Gastrocnemius medialis (tissue), 4 donors: ENCODE results near the gene CMIP.

Experiments
- POLR2A ChIP-seq, 2 donors: fragments of 450-650 bp; IDR thresholded peaks; one replicate each; pipeline ENCODE4 v1.6.1; 2017; ENCODE audit warnings: antibody characterized with exemption in 2 of 2, mild to moderate bottlenecking in 2 of 2, moderate library complexity in 2 of 2
- TF ChIP-seq, protein P1 (sequence below), 5 experiments: fragments of 450-650 bp in 3 of 5; fragments of 200-600 bp in 2 of 5; sonication (generic) in 2 of 5; IDR thresholded peaks in 4 of 5; conservative IDR thresholded peaks in 1 of 5; 1 replicate in 4 of 5; 2 replicates in 1 of 5; pipeline ENCODE4 v1.5.1; 2016 to 2019; ENCODE audit warnings: antibody characterized with exemption in 5 of 5, mild to moderate bottlenecking in 3 of 5, moderate library complexity in 3 of 5

GRCh38 chr16:81556715-81557284 is 112.2 kb downstream of the CMIP start:
- TF ChIP-seq, protein P1, sequence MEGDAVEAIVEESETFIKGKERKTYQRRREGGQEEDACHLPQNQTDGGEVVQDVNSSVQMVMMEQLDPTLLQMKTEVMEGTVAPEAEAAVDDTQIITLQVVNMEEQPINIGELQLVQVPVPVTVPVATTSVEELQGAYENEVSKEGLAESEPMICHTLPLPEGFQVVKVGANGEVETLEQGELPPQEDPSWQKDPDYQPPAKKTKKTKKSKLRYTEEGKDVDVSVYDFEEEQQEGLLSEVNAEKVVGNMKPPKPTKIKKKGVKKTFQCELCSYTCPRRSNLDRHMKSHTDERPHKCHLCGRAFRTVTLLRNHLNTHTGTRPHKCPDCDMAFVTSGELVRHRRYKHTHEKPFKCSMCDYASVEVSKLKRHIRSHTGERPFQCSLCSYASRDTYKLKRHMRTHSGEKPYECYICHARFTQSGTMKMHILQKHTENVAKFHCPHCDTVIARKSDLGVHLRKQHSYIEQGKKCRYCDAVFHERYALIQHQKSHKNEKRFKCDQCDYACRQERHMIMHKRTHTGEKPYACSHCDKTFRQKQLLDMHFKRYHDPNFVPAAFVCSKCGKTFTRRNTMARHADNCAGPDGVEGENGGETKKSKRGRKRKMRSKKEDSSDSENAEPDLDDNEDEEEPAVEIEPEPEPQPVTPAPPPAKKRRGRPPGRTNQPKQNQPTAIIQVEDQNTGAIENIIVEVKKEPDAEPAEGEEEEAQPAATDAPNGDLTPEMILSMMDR (IDR thresholded peaks at IDR 0.05 in 4 of 5, conservative IDR thresholded peaks at IDR 0.05 in 1 of 5), result no peak
- TF ChIP-seq POLR2A (IDR thresholded peaks at IDR 0.05), result no peak
